ENCODE data around the gene ADD3. TPM values are rescaled to one million over a fixed set of nuclear protein-coding genes. Genes with fewer than 3 reads are reported as not detected.
"Not testable (repeated sequence)": the region's sequence is repeated elsewhere in the genome, so short reads cannot be mapped to it uniquely, and the experiment has no call there.

ADD3 gene
- total and polyA plus RNA-seq, 11 donors: 28.8 to 659 (median 97.1) TPM

DNA sequence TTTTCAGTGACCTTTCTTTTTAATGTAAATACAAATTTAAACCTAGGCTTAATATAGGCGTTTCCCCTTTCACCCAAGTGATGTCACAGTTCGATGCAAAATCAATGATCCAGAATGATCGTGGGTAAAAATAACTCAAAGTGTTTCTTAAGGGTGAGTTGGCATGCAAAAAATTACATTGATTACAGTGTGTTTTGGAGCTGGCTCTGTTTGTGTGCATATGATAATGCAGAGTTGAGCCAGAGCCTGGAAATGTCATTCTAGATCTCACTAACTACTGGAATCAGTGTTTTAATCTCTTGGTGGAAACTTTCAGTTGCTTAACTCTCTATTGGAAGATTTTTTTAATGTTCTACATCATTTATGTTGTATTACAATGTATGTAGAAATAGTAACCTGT lies 127.1 kb downstream of the ADD3 start:
- no peak overlapping the region for H3K27ac ChIP-seq
- TF ChIP-seq POLR2A (IDR thresholded peaks at IDR 0.05): no peak
- TF ChIP-seq, protein P1, sequence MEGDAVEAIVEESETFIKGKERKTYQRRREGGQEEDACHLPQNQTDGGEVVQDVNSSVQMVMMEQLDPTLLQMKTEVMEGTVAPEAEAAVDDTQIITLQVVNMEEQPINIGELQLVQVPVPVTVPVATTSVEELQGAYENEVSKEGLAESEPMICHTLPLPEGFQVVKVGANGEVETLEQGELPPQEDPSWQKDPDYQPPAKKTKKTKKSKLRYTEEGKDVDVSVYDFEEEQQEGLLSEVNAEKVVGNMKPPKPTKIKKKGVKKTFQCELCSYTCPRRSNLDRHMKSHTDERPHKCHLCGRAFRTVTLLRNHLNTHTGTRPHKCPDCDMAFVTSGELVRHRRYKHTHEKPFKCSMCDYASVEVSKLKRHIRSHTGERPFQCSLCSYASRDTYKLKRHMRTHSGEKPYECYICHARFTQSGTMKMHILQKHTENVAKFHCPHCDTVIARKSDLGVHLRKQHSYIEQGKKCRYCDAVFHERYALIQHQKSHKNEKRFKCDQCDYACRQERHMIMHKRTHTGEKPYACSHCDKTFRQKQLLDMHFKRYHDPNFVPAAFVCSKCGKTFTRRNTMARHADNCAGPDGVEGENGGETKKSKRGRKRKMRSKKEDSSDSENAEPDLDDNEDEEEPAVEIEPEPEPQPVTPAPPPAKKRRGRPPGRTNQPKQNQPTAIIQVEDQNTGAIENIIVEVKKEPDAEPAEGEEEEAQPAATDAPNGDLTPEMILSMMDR (IDR thresholded peaks at IDR 0.05): no peak
- H3K4me3 ChIP-seq: no peak overlapping the region
- no peaks in the 10 kb centered on the region for H3K9me3 ChIP-seq
- DNase-seq (no peak), ATAC-seq (no peak)
- H3K36me3 ChIP-seq: peaks cover 0 to 66% (median 52%) of the 10 kb centered on the region in 9 donors
- WGBS, 4 donors: 78 to 86% (median 81%) methylated on average over 3 of the region's 3 CpGs
- H3K27me3 ChIP-seq: no peaks in the 10 kb centered on the region
- H3K4me1 ChIP-seq: peaks cover 0 to 26% (median 10%) of the 10 kb centered on the region in 12 donors
- intact Hi-C loops (cut with DNase I): loop anchor here (5.0 to 10.0 kb wide), 10 partner anchors 72 to 410 kb away; partner anchors contain the start of genes MXI1 (in 2 of the 10) and DUSP5 (in 1 of the 10)

DNA sequence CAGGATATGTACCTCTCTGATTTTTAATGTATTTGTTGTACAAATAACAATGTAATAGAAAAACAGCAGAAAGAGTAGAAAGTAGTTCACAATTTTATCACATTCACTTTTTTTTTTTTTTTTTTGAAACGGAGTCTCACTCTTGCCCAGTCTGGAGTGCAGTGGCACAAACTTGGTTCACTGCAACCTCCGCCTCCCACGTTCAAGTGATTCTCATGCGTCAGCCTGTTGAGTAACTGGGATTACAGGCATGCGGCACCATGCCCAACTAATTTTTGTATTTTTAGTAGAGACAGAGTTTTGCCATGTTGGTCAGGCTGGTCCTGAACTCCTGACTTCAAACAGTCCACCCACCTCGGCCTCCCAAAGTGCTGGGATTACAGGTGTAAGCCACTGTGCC lies 128.1 kb downstream of the ADD3 start:
- Histone ChIP-seq H3K36me3 (peaks cover 0 to 57% (median 44%) of the 10 kb centered on the region in 9 donors), H3K4me1 (peaks cover 0 to 30% (median 10%) of the 10 kb centered on the region in 12 donors)
- DNase-seq, ATAC-seq, H3K9me3 ChIP-seq, H3K27me3 ChIP-seq, H3K27ac ChIP-seq, H3K4me3 ChIP-seq: not testable (repeated sequence)
- intact Hi-C loops (cut with DNase I): loop anchor here (2.0 to 10.0 kb wide), 12 partner anchors 71 to 409 kb away; partner anchors contain the start of genes MXI1 (in 2 of the 10) and DUSP5 (in 1 of the 10)
- WGBS, 4 donors: 87 to 92% (median 89%) methylated on average over 6 of the region's 6 CpGs

DNA sequence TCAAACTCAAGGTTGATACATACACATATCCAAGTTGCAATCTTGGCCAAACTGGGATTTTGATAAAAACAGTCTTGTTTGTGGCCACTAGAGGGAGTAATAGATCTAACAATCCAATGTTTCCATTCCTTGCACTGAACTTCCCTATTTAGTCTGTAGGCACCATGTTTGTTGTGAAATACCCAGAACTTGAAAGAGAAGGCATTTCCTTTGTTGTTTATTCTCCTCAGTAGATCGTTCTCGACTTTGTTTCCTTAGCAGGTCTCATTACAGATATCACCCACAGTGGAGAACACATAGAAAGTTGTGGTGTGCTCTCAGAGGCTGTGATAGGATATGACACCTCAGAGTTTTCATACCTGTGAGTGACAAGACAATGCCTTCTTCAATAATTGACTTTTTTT lies 129.4 kb downstream of the ADD3 start:
- 1 to 5% (median 2%) methylated on average over 2 of the region's 2 CpGs for whole genome bisulfite sequencing, 4 donors
- H3K27ac ChIP-seq: peak overlapping the region in 8 of 12 donors; percentile 10 to 84 (median 42)
- intact Hi-C loops (cut with DNase I): loop anchor here (1.0 to 10.0 kb wide), 15 partner anchors 39 to 408 kb away; partner anchors contain the start of genes MXI1 (in 2 of the 10) and DUSP5 (in 1 of the 10)

DNA sequence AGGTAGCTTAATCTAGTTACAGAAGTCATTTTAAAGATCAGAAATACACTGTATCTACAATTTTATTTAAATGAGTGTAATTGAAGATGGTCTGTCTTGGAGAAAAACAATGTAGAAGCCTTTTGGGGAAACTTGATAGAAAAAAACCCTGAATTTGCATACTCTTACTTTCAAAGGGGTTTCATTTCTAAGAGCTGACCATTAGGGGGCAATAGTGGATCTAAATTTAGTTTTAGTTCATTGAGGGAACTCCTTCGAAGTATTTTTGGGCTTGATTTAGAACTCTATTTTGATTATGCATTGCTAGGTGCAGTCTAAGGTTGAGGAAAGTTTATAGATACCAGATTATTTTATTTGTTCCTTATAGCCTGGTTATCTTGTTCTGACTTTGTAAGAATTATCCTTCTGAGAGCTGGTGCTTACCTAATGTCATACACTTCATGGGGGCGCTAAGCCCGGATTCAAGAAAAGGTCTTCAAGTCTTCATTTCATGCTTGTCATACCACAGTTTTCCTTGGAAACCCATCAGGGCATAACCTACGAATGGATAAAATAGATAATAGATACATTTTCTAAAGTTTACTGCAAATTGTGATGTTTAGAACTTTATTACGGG lies 130.5 kb downstream of the ADD3 start:
- Histone ChIP-seq H3K4me1 (peaks cover 4 to 53% (median 23%) of the 10 kb centered on the region in 12 donors), H3K27me3 (no peaks in the 10 kb centered on the region), H3K27ac (peak overlapping the region in 4 of 12 donors; percentile 49 to 84 (median 64)), H3K9me3 (no peaks in the 10 kb centered on the region), H3K36me3 (peaks cover 0 to 32% (median 20%) of the 10 kb centered on the region in 9 donors), H3K4me3 (no peak overlapping the region)
- TF ChIP-seq, protein P1 (IDR thresholded peaks at IDR 0.05): peak; percentile 51 to 83 (median 70)
- TF ChIP-seq POLR2A (IDR thresholded peaks at IDR 0.05): no peak
- intact Hi-C loops (cut with DNase I): loop anchor here (1.0 to 10.0 kb wide), 14 partner anchors 69 to 406 kb away; partner anchors contain the start of genes MXI1 (in 2 of the 10) and DUSP5 (in 1 of the 10)
- peak in 3 of 4 donors; percentile 36 to 54 (median 54) for ATAC-seq
- 64 to 67% (median 65%) methylated on average over 5 of the region's 5 CpGs for WGBS, 4 donors
- DNase-seq: no peak

More for the DNA sequence above, 129.4 kb downstream of the ADD3 start:
- H3K36me3 ChIP-seq: peaks cover 0 to 44% (median 31%) of the 10 kb centered on the region in 9 donors
- peak overlapping the region in 1 of 12 donors; percentile 33 for H3K4me3 ChIP-seq
- H3K27me3 ChIP-seq: no peaks in the 10 kb centered on the region
- DNase-seq (no peak), ATAC-seq (peak; percentile 58 to 79 (median 78))
- H3K9me3 ChIP-seq: no peaks in the 10 kb centered on the region
- H3K4me1 ChIP-seq: peaks cover 4 to 43% (median 19%) of the 10 kb centered on the region in 12 donors
- TF ChIP-seq, protein P1 (IDR thresholded peaks at IDR 0.05): peak; percentile 67 to 90 (median 82)
- no peak for TF ChIP-seq POLR2A (IDR thresholded peaks at IDR 0.05)

Data from heart left ventricle (tissue), 16 donors.